ENCODE results near the gene GRID2. TPM values are rescaled to one million over a fixed set of nuclear protein-coding genes. Genes with fewer than 3 reads are reported as not detected.

GRID2 gene
- total RNA-seq, 2 donors from 2014 or later: not detected

DNA sequence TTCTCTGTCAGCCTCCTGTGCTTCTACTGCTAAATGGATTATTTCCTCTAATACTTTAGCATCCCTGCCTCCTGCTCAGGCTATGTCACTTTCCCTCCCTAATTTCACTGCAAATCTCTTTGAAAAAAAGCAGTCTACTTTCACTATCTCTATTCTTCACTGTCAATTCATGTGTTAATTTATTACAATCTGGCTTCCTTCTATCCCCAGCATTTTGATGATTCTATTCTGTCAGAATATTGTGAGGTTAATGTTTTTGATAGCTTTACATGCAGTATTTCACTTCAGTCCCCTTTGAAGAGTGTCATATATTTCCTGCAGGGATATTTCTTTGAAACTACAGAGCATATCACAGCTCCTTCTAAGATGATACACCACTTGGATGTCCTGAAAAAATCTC is 203.2 kb downstream of the GRID2 start:
- H3K4me3 ChIP-seq: no peak overlapping the region
- no peak overlapping the region for H3K27ac ChIP-seq
- no peaks in the 10 kb centered on the region for H3K27me3 ChIP-seq
- intact Hi-C loops (cut with DNase I): no loop called here
- no peaks in the 10 kb centered on the region for H3K4me1 ChIP-seq
- TF ChIP-seq, protein P1, sequence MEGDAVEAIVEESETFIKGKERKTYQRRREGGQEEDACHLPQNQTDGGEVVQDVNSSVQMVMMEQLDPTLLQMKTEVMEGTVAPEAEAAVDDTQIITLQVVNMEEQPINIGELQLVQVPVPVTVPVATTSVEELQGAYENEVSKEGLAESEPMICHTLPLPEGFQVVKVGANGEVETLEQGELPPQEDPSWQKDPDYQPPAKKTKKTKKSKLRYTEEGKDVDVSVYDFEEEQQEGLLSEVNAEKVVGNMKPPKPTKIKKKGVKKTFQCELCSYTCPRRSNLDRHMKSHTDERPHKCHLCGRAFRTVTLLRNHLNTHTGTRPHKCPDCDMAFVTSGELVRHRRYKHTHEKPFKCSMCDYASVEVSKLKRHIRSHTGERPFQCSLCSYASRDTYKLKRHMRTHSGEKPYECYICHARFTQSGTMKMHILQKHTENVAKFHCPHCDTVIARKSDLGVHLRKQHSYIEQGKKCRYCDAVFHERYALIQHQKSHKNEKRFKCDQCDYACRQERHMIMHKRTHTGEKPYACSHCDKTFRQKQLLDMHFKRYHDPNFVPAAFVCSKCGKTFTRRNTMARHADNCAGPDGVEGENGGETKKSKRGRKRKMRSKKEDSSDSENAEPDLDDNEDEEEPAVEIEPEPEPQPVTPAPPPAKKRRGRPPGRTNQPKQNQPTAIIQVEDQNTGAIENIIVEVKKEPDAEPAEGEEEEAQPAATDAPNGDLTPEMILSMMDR (IDR thresholded peaks at IDR 0.05): no peak
- DNase-seq: no peak
- H3K9me3 ChIP-seq: no peaks in the 10 kb centered on the region
- H3K36me3 ChIP-seq: no peaks in the 10 kb centered on the region
- H3K9ac ChIP-seq (ENCODE audit: low read depth in 2 of 2, low read length in 2 of 2): no peak overlapping the region

DNA sequence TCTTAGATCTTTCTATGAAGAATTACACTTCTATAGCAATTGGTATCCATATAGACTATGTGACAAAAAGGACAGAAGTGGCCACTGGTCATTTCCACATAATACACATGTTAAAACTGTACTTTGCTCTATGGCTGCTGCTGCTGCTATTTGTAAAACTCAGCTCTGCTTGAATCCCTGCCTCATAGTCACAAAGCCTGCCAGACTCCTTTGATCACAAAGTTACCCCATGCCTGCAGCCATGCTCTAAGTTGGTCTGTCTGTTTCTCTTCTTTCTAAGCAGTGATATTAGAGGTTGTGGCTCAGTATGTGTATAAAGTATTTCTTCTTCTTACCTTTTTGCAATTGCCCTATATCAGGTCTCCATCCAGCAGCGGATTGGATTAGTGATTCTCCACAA is 210.9 kb downstream of the GRID2 start:
- no peak overlapping the region for H3K27ac ChIP-seq
- no peak overlapping the region for H3K4me3 ChIP-seq
- no peaks in the 10 kb centered on the region for H3K4me1 ChIP-seq
- H3K27me3 ChIP-seq: no peaks in the 10 kb centered on the region
- H3K9ac ChIP-seq (ENCODE audit: low read depth in 2 of 2, low read length in 2 of 2): no peak overlapping the region
- DNase-seq: no peak
- no peaks in the 10 kb centered on the region for H3K36me3 ChIP-seq
- no peaks in the 10 kb centered on the region for H3K9me3 ChIP-seq
- TF ChIP-seq, protein P1 (IDR thresholded peaks at IDR 0.05): no peak
- intact Hi-C loops (cut with DNase I): no loop called here

DNA sequence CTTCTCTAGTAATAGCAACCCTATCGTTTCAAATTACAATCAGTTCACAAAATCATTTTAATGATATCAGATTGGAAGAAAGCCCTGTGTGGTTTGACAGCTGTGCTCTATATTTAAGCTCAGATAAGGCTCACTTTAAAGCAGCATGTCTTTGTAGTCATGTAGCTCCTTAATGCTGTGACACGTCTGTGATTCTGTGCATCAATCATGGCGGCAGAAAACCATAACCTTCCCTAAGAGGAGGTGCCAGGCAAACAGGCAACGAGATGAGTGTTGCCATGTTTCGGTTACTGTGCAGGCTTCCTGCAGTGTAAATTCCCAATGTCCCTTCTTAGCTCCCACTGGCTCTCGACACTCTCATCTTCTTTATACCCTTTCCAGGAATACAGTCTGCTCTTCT is 212.7 kb downstream of the GRID2 start:
- TF ChIP-seq, protein P1 (IDR thresholded peaks at IDR 0.05): no peak
- no peaks in the 10 kb centered on the region for H3K27me3 ChIP-seq
- H3K4me3 ChIP-seq: no peak overlapping the region
- no peak overlapping the region for H3K9ac ChIP-seq (ENCODE audit: low read depth in 2 of 2, low read length in 2 of 2)
- no peaks in the 10 kb centered on the region for H3K9me3 ChIP-seq
- H3K4me1 ChIP-seq: no peaks in the 10 kb centered on the region
- H3K27ac ChIP-seq: no peak overlapping the region
- DNase-seq: no peak
- no peaks in the 10 kb centered on the region for H3K36me3 ChIP-seq
- intact Hi-C loops (cut with DNase I): no loop called here

DNA sequence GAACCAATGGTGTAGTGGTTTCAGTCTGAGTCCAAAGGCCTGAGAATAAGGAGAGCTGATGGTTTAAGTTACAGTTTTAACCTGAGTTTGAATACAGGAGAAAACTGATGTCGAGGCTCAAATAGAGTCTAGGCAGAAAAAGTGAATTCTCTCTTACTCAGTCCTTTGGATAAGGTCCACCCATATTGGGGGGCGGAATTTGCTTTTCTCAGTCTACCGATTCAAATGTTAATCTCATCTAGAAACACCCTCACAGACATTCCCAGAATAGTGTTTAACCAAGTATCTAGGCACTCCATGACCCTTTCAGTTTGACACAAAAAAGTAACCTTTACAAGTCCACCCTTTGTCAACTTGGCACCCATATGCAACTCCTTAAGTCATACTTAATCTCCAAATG is 216.0 kb downstream of the GRID2 start:
- Histone ChIP-seq H3K4me1 (no peaks in the 10 kb centered on the region), H3K9ac (ENCODE audit: low read depth in 2 of 2, low read length in 2 of 2) (no peak overlapping the region), H3K27ac (no peak overlapping the region), H3K36me3 (no peaks in the 10 kb centered on the region), H3K27me3 (no peaks in the 10 kb centered on the region), H3K9me3 (no peaks in the 10 kb centered on the region), H3K4me3 (no peak overlapping the region)
- intact Hi-C loops (cut with DNase I): no loop called here
- TF ChIP-seq, protein P1 (IDR thresholded peaks at IDR 0.05): no peak
- DNase-seq: no peak

DNA sequence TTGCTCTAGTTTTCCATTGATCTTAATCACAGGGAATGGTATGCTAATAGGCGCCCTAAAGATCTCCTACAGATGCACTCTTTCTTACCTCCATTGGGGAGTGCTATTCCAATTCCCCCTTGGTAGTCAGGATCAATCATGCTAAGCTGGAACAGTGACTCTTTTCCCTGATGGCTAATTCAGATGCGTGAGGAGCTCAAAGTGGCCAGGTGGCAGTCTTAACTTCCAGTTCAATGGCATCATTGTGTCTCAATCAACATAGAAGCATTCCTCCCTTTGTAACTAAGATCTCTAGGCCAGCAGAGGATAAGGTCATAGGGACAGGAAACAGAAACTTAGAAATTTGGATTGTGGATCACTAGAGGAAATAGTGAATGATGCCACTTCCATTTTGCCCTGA is 216.8 kb downstream of the GRID2 start:
- H3K27me3 ChIP-seq: no peaks in the 10 kb centered on the region
- H3K4me1 ChIP-seq: no peaks in the 10 kb centered on the region
- no peak overlapping the region for H3K9ac ChIP-seq (ENCODE audit: low read depth in 2 of 2, low read length in 2 of 2)
- no peak overlapping the region for H3K4me3 ChIP-seq
- TF ChIP-seq, protein P1 (IDR thresholded peaks at IDR 0.05): no peak
- intact Hi-C loops (cut with DNase I): no loop called here
- DNase-seq: no peak
- no peaks in the 10 kb centered on the region for H3K9me3 ChIP-seq
- H3K36me3 ChIP-seq: no peaks in the 10 kb centered on the region
- no peak overlapping the region for H3K27ac ChIP-seq

DNA sequence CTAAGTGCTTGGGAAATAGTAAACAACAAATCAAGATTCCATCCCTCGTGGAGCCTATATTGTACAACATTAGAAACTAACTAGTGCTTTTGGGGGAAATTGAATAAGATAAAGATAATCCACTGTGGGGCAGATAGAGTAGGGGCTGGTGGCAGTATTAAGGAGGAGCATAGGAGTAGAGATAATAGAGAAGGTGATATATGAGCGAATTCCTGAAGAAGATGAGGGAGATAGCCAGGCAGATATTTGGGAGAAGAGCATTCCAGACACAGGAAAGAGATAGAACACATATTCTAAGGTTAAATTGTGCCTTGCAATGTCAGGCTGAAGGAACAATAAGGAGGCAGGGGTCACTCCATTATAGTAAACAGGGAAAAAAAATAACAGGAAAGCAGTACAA is 218.2 kb downstream of the GRID2 start:
- Histone ChIP-seq H3K9me3 (no peaks in the 10 kb centered on the region), H3K4me3 (no peak overlapping the region), H3K36me3 (no peaks in the 10 kb centered on the region), H3K9ac (ENCODE audit: low read depth in 2 of 2, low read length in 2 of 2) (no peak overlapping the region), H3K4me1 (no peaks in the 10 kb centered on the region), H3K27ac (no peak overlapping the region), H3K27me3 (no peaks in the 10 kb centered on the region)
- TF ChIP-seq, protein P1 (IDR thresholded peaks at IDR 0.05): no peak
- DNase-seq: no peak
- intact Hi-C loops (cut with DNase I): no loop called here
